Thyroid gland (tissue), 4 donors: Measurements from ENCODE around the gene REG4. TPM values are rescaled to one million over a fixed set of nuclear protein-coding genes. Genes with fewer than 3 reads are reported as not detected.
"Not testable (repeated sequence)": the region's sequence is repeated elsewhere in the genome, so short reads cannot be mapped to it uniquely, and the experiment has no call there.

ENCODE experiments used
- DNase-seq, 2 donors: peaks; one replicate each; pipeline ENCODE4 v3.0.0-alpha.2; 2019
- H3K27ac ChIP-seq, 3 donors: fragments of 200-600 bp; sonication (generic); 1 replicate in 2 of 3; 2 replicates in 1 of 3; pipeline ENCODE4 v1.5.1; 2016 to 2019; ENCODE audit warnings: mild to moderate bottlenecking in 1 of 3, moderate library complexity in 1 of 3
- H3K27me3 ChIP-seq: fragments of 200-600 bp; sonication (generic); one replicate; pipeline ENCODE4 v1.5.1; 2019
- H3K36me3 ChIP-seq, 2 donors: fragments of 200-600 bp; sonication (generic); one replicate each; pipeline ENCODE4 v1.5.1; 2016 to 2019
- H3K4me1 ChIP-seq, 2 donors: fragments of 200-600 bp; sonication (generic); one replicate each; pipeline ENCODE4 v1.5.1; 2017 to 2019
- H3K4me3 ChIP-seq, 3 donors: fragments of 200-600 bp; sonication (generic); replicated peaks in 1 of 3; 1 replicate in 2 of 3; 2 replicates in 1 of 3; pipeline ENCODE4 v1.5.1; 2016; ENCODE audit warnings: mild to moderate bottlenecking in 1 of 3
- H3K9me3 ChIP-seq: fragments of 200-600 bp; sonication (generic); one replicate; pipeline ENCODE4 v1.5.1; 2017
- CTCF ChIP-seq, 6 experiments: fragments of 200-600 bp in 3 of 6; fragments of 450-650 bp in 3 of 6; sonication (generic) in 3 of 6; IDR thresholded peaks; one replicate each; pipeline ENCODE4 v1.5.1; 2016 to 2019; ENCODE audit warnings: antibody characterized with exemption in 6 of 6, mild to moderate bottlenecking in 2 of 6, inconsistent platforms in 1 of 6, moderate library complexity in 1 of 6
- POLR2A ChIP-seq, 2 donors: fragments of 450-650 bp; IDR thresholded peaks; one replicate each; pipeline ENCODE4 v1.6.1; 2017; ENCODE audit warnings: antibody characterized with exemption in 2 of 2, mild to moderate bottlenecking in 2 of 2, moderate library complexity in 1 of 2
- WGBS, 2 donors: methylation state at CpG; one replicate each; pipeline ENCODE4 v1.1.5; 2017; 5-methylcytosine and 5-hydroxymethylcytosine counted together
- intact Hi-C: fragments of 100-400 bp; cut with DNase I; formaldehyde crosslinking; loops from one replicate; pipeline ENCODE4 v1.15.1; 2023
- total RNA-seq, 4 donors: library from RNA; depleted of rRNA; stranded (reverse); fragments of >200 nt; gene quantifications; one replicate each; pipeline ENCODE4 v1.2.3, GENCODE V29; 2016

The REG4 gene
- total RNA-seq, 4 donors from 2014 or later, result not detected

GRCh38 chr1:119829625-119830024 lies 18.4 kb upstream of the REG4 start:
- WGBS, 2 donors, result 71 to 75% methylated on average over 4 of the region's 4 CpGs
- Histone ChIP-seq H3K4me3 (no peak overlapping the region), H3K27me3 (no peaks in the 10 kb centered on the region), H3K27ac (no peak overlapping the region), H3K4me1 (no peaks in the 10 kb centered on the region), H3K36me3 (no peaks in the 10 kb centered on the region), H3K9me3 (no peaks in the 10 kb centered on the region)
- intact Hi-C loops, result no loop called here
- TF ChIP-seq CTCF (IDR thresholded peaks at IDR 0.05), result no peak
- TF ChIP-seq POLR2A (IDR thresholded peaks at IDR 0.05), result no peak
- no peak for DNase-seq

DNA sequence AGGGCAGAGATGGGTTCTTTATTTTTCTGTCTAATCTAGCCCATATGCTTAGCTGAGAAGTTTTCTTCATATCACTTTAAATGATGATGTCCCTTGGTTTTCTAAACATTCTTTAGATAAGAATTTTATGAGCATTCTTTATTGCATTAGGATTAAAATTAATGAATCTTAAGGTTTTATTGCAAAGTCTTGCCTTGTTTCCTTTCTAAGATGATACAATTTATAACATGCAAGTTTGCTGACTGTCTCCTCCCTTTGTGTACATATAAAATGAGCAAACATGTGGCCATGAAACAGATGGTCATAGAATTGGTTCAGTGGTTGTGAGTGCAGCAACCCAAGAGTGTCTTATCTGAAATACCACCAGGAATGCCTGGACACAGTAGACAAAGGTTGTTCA lies 17.7 kb upstream of the REG4 start:
- H3K4me1 ChIP-seq, H3K4me3 ChIP-seq, H3K36me3 ChIP-seq, H3K9me3 ChIP-seq, H3K27me3 ChIP-seq, H3K27ac ChIP-seq, intact Hi-C loops, DNase-seq: not testable (repeated sequence)

DNA sequence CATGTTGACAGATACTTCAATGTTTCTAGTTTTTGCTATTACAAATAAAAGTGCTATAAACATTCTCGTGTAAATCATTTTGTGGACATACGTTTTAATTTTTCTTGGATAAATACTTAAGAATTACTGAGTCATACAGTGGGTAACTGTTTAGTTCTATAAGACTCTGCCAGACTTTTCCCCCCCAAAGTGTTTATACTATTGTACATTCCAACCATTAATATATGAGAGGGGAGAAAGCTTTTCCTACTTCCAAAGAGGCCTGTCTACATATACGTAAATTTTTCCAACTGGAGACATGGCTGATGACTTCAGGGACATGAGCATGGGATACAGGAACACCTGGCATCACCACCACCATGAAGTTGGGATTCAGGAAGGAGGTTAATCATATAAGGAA lies 17.0 kb upstream of the REG4 start:
- no peaks in the 10 kb centered on the region for H3K36me3 ChIP-seq
- TF ChIP-seq CTCF (IDR thresholded peaks at IDR 0.05) (no peak), POLR2A (IDR thresholded peaks at IDR 0.05) (no peak)
- no peaks in the 10 kb centered on the region for H3K27me3 ChIP-seq
- no peaks in the 10 kb centered on the region for H3K4me1 ChIP-seq
- no peak for DNase-seq
- WGBS, 2 donors, result 85 to 89% methylated on average over 3 of the region's 3 CpGs
- no peaks in the 10 kb centered on the region for H3K9me3 ChIP-seq
- no peak overlapping the region for H3K4me3 ChIP-seq
- no peak overlapping the region for H3K27ac ChIP-seq
- intact Hi-C loops, result no loop called here

DNA sequence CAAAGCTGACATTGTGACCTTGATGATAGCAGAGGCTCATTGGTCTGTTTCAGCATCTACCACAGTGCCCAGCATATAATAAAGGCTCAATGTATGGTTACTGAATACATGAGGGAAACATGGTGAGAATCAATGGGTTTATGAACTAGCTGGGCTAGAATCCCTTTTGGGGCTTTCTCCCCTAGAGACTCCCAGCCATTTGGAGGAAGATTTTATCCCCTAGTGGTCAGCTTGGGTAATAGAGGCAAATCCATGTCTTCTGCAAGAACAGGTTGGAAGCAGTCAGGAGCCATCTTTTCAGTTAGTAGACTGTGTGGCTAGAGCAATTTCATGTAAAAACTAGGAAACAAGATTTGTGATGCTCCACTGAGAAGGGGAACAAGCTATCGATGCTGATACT lies 15.8 kb upstream of the REG4 start:
- WGBS, 2 donors, result 94 to 100% methylated on average over 1 of the region's 1 CpG
- intact Hi-C loops, result no loop called here
- H3K4me3 ChIP-seq, result no peak overlapping the region
- TF ChIP-seq POLR2A (IDR thresholded peaks at IDR 0.05), result no peak
- TF ChIP-seq CTCF (IDR thresholded peaks at IDR 0.05), result no peak
- no peaks in the 10 kb centered on the region for H3K4me1 ChIP-seq
- no peaks in the 10 kb centered on the region for H3K27me3 ChIP-seq
- H3K27ac ChIP-seq, result no peak overlapping the region
- H3K36me3 ChIP-seq, result no peaks in the 10 kb centered on the region
- no peak for DNase-seq
- no peaks in the 10 kb centered on the region for H3K9me3 ChIP-seq

GRCh38 chr1:119822406-119822805 lies 11.1 kb upstream of the REG4 start:
- Histone ChIP-seq H3K27ac (no peak overlapping the region), H3K27me3 (no peaks in the 10 kb centered on the region), H3K36me3 (no peaks in the 10 kb centered on the region), H3K4me3 (no peak overlapping the region), H3K4me1 (no peaks in the 10 kb centered on the region), H3K9me3 (no peaks in the 10 kb centered on the region)
- 65 to 84% methylated on average over 2 to 3 of the region's 3 CpGs for WGBS, 2 donors
- intact Hi-C loops, result no loop called here
- TF ChIP-seq POLR2A (IDR thresholded peaks at IDR 0.05) (no peak), CTCF (IDR thresholded peaks at IDR 0.05) (no peak)
- no peak for DNase-seq

GRCh38 chr1:119818181-119818580 lies 6.9 kb upstream of the REG4 start:
- Histone ChIP-seq H3K9me3 (no peaks in the 10 kb centered on the region), H3K27me3 (no peaks in the 10 kb centered on the region), H3K27ac (no peak overlapping the region), H3K36me3 (no peaks in the 10 kb centered on the region), H3K4me3 (no peak overlapping the region), H3K4me1 (no peaks in the 10 kb centered on the region)
- no peak for DNase-seq
- intact Hi-C loops, result no loop called here
- TF ChIP-seq POLR2A (IDR thresholded peaks at IDR 0.05), result no peak
- TF ChIP-seq CTCF (IDR thresholded peaks at IDR 0.05), result no peak
- 91 to 98% methylated on average over 2 of the region's 2 CpGs for WGBS, 2 donors
